Activated naive CD4-positive, alpha-beta T cell treated with anti-CD3 and anti-CD28 coated beads, Interleukin-2, amount 50 U/mL, for 24 hours (primary cell): Measurements from ENCODE around the gene STARD7.

Experiments
- H3K27ac Mint-ChIP-seq: one replicate; pipeline ENCODE4 v1.8.0; 2021; ENCODE audit warnings: mild to moderate bottlenecking, mixed read lengths
- H3K27me3 Mint-ChIP-seq: one replicate; pipeline ENCODE4 v1.8.0; 2021; ENCODE audit warnings: mixed read lengths
- H3K36me3 Mint-ChIP-seq: one replicate; pipeline ENCODE4 v1.8.0; 2021; ENCODE audit warnings: mixed read lengths
- H3K4me1 Mint-ChIP-seq: one replicate; pipeline ENCODE4 v1.8.0; 2021; ENCODE audit warnings: mixed read lengths
- H3K4me3 Mint-ChIP-seq: one replicate; pipeline ENCODE4 v1.8.0; 2021; ENCODE audit warnings: mild to moderate bottlenecking, mixed read lengths
- H3K9me3 Mint-ChIP-seq: one replicate; pipeline ENCODE4 v1.8.0; 2021; ENCODE audit warnings: mixed read lengths

Gene STARD7

DNA sequence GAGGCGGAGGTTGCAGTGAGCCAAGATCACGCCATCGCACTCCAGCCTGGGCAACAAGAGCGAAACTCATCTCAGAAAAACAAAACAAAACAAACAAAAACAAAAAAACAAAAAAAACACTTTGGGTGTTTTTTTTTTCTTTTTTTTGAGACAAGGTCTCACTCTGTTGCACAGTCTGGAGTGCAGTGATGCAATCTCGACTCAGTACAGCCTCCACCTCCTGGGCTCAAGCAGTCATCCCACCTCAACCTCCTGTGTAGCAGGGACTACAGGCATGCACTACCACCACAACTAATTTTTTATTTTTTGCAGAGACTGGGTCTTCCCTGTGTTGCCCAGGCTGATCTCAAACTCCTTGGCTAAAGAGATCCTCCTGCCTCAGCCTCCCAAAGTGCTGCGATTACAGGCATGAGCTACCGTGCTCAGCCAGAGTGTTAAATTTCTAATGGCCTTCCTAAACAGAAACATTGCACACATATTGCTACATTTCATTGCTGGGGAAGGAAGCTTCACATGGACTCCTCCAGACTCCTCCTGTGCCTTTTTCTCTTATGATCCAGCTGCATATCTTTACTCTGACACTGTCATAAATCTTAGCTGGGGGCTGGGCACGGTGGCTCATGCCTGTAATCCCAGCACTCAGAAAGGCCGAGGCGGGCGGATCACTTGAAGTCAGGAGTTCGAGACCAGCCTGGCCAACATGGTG is 19.7 kb downstream of the STARD7 start:
- H3K4me1 Mint-ChIP-seq, result peaks cover 11% of the 10 kb centered on the region
- no peaks in the 10 kb centered on the region for H3K27me3 Mint-ChIP-seq
- H3K27ac Mint-ChIP-seq, result no peak overlapping the region
- no peaks in the 10 kb centered on the region for H3K9me3 Mint-ChIP-seq
- peaks cover 10% of the 10 kb centered on the region for H3K36me3 Mint-ChIP-seq
- H3K4me3 Mint-ChIP-seq, result no peak overlapping the region

DNA sequence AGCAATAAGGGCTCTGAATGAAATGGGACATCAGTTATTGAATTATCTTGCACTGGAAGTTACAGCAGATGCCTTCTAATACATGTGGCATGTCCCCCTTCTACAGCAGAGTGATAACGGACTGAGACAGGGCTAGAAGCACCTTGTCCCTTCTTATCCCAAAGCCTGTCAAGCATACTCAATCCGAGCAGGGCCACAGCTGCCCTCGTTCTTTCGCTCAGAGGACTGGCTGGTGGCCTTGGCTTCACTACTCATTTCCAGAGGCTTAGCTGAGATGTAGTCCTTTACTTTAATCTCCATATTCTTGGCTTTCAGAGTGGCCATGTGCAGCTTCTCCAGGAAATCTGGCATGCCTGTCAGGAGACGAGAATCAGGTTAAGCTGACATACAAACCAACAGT is 22.1 kb downstream of the STARD7 start:
- peaks cover 3% of the 10 kb centered on the region for H3K4me1 Mint-ChIP-seq

DNA sequence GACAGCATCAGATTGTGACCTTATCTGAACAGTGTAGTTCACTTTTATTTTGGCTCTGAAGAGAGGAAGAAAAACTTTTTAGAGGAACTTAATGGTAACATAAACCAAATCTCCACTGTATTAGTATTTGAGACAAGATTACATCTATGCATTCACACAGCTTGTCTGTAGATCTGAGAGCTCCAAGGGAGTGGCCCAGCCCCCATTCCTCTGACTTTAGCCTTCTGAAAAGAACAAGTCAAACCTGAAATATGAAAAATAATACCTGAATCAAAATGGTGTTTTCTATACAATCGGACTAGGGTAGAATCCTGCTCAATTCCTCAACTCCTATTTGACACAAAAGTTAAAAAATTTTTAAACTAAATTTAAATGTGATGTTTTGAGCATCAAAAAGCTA is 23.1 kb downstream of the STARD7 start:
- Mint-ChIP-seq H3K27ac (no peak overlapping the region), H3K9me3 (no peaks in the 10 kb centered on the region)

More for the DNA sequence above, 22.1 kb downstream of the STARD7 start:
- Mint-ChIP-seq H3K27ac (no peak overlapping the region), H3K4me3 (no peak overlapping the region), H3K27me3 (no peaks in the 10 kb centered on the region), H3K36me3 (peaks cover 8% of the 10 kb centered on the region), H3K9me3 (no peaks in the 10 kb centered on the region)

DNA sequence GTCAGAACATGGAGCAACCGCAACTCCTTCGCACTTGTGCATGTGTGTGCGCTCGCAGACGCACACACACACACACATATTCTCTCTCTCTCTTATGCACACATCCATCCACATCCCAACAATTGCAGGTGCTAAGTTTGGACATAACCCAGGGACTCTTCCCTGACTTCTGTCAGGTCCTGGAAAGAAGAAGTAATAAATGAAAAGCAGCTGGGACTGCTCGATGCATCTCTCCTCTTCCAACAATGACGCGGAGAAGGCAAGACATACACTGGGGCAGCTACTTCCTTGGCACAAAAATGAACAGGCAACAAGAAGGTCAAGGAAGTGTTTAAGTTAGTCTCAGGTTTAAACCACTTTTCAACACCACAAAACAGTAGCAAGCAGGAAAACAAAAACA is 23.6 kb downstream of the STARD7 start:
- Mint-ChIP-seq H3K27me3 (no peaks in the 10 kb centered on the region), H3K27ac (no peak overlapping the region), H3K36me3 (peaks cover 8% of the 10 kb centered on the region), H3K9me3 (no peaks in the 10 kb centered on the region), H3K4me1 (peaks cover 10% of the 10 kb centered on the region), H3K4me3 (no peak overlapping the region)

More for the DNA sequence above, 23.1 kb downstream of the STARD7 start:
- H3K4me3 Mint-ChIP-seq, result no peak overlapping the region
- H3K36me3 Mint-ChIP-seq, result peaks cover 8% of the 10 kb centered on the region
- H3K27me3 Mint-ChIP-seq, result no peaks in the 10 kb centered on the region
- H3K4me1 Mint-ChIP-seq, result peaks cover 9% of the 10 kb centered on the region

DNA sequence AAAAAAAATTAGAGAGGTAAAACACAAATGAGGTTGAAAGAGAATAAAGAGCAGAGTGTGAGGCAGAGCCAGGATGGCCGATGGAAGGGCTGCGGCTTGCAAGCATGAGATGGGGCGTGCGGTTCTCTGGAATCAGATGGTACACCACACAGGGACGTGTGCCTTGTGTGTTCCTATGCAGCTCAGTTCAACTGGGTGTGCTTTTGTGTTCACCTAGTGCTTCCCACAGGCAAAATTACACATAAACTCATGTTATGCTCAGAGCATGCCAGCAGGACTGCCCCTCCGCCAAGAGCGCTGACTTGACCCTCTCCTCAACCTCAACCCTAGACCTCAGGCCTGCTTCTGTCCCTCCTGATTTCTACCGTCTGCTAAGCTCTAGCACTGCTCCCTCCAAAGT is 24.4 kb downstream of the STARD7 start:
- peaks cover 6% of the 10 kb centered on the region for H3K36me3 Mint-ChIP-seq
- peaks cover 14% of the 10 kb centered on the region for H3K4me1 Mint-ChIP-seq

DNA sequence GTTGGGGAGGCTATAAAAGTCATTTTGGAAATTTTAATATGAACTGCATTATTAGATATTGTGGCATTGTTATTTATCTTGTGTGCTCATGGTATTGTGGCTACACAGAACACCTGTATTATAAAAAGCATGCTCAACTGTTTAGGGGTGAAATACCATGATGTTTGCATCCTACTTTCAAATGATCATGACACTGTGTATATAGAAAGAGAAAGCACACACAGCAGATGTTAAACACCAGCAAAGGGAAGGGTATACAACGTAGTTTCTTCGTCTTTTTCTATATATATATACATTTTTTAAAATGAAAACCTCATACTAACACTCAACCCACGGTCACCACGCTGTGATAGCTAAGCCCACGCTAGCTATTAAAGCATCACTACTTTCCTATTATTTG is 27.1 kb downstream of the STARD7 start:
- Mint-ChIP-seq H3K4me1 (peaks cover 14% of the 10 kb centered on the region), H3K27ac (no peak overlapping the region), H3K27me3 (no peaks in the 10 kb centered on the region), H3K4me3 (no peak overlapping the region), H3K9me3 (no peaks in the 10 kb centered on the region), H3K36me3 (peaks cover 6% of the 10 kb centered on the region)

More for the DNA sequence above, 24.4 kb downstream of the STARD7 start:
- no peaks in the 10 kb centered on the region for H3K9me3 Mint-ChIP-seq
- H3K27ac Mint-ChIP-seq, result no peak overlapping the region
- no peaks in the 10 kb centered on the region for H3K27me3 Mint-ChIP-seq
- no peak overlapping the region for H3K4me3 Mint-ChIP-seq

DNA sequence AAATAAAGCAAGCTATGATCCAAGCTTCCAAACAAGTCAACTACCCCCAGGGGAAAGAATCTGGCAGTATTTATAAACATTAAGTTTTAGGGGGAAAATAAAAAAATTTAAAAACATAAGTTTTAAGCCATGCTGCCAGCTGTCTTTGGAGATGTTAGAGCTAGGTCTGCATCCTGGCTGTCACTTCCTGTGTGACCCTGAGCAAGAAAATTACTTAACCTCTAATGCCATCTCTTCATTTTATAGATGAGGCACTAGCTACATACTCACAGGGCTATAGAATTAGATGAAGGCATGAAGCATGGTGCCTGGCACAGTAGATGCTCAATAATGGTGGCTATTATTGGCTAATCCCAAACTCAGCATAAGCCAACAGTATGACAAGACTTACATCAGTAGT is 28.1 kb downstream of the STARD7 start:
- Mint-ChIP-seq H3K9me3 (no peaks in the 10 kb centered on the region), H3K4me3 (no peak overlapping the region), H3K27ac (no peak overlapping the region)

DNA sequence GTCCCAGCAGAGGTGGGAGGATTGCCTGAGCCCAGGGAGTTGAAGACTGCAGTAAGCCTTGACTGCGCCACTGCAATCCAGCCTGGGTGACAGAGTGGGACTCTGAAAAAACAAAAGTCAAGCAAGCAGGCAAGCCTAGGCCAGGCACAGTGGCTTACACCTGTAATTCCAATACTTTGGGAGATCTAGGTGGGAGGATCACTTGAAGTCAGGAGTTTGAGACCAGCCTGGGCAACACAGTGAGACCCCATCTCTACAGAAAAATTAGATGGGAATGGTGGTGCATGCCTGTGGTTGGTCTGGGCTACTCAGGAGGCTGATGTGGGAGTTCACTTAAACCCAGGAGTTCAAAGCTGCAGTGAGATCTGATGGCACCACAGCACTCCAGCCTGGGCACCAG is 28.6 kb downstream of the STARD7 start:
- peaks cover 14% of the 10 kb centered on the region for H3K4me1 Mint-ChIP-seq
- peaks cover 4% of the 10 kb centered on the region for H3K36me3 Mint-ChIP-seq
- H3K27me3 Mint-ChIP-seq, result no peaks in the 10 kb centered on the region
- no peak overlapping the region for H3K4me3 Mint-ChIP-seq
- H3K27ac Mint-ChIP-seq, result no peak overlapping the region
- H3K9me3 Mint-ChIP-seq, result no peaks in the 10 kb centered on the region

More for the DNA sequence above, 28.1 kb downstream of the STARD7 start:
- H3K4me1 Mint-ChIP-seq, result peaks cover 14% of the 10 kb centered on the region
- H3K36me3 Mint-ChIP-seq, result peaks cover 6% of the 10 kb centered on the region
- no peaks in the 10 kb centered on the region for H3K27me3 Mint-ChIP-seq

DNA sequence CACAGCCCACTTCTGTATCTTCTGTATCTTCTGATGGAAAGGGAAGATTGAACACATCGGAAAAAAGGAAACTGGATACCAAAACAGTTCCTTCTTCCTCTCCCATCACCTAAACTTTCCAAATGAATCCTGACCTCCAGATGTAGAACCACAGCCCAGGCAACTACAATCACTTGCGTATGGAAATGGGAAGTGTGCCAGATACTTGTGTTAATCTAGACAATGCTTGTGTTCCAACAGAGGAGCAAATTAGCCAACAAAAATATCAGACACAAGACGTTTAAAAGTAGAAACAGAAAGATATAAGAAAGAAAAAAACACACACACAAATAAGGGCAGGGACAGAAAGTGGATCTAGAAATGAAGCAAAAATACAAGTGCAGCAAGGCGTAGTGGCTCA is 32.0 kb downstream of the STARD7 start:
- Mint-ChIP-seq H3K36me3 (no peaks in the 10 kb centered on the region), H3K4me1 (peaks cover 32% of the 10 kb centered on the region), H3K27me3 (no peaks in the 10 kb centered on the region), H3K27ac (no peak overlapping the region), H3K9me3 (no peaks in the 10 kb centered on the region), H3K4me3 (no peak overlapping the region)

DNA sequence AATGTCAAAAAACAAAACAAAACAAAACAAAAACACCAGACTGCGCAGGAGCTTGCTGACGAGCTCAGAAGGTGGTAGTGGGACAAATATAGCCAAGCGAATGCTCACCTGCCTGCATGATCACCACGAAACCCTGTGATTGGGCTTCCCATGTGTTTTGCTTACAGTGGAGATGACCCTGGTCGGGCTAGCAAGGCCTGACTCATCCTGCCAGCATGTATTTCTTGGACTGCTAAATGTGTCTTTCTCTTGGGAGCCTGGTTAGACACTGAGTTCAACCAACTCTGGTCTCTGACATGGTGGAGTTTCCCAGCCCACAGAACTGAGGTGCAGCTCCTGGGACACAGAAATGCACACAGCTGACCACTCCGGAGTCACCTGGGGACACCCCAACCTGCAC is 32.7 kb downstream of the STARD7 start:
- Mint-ChIP-seq H3K4me3 (no peak overlapping the region), H3K27ac (no peak overlapping the region), H3K9me3 (no peaks in the 10 kb centered on the region), H3K36me3 (no peaks in the 10 kb centered on the region), H3K27me3 (no peaks in the 10 kb centered on the region), H3K4me1 (peaks cover 31% of the 10 kb centered on the region)

DNA sequence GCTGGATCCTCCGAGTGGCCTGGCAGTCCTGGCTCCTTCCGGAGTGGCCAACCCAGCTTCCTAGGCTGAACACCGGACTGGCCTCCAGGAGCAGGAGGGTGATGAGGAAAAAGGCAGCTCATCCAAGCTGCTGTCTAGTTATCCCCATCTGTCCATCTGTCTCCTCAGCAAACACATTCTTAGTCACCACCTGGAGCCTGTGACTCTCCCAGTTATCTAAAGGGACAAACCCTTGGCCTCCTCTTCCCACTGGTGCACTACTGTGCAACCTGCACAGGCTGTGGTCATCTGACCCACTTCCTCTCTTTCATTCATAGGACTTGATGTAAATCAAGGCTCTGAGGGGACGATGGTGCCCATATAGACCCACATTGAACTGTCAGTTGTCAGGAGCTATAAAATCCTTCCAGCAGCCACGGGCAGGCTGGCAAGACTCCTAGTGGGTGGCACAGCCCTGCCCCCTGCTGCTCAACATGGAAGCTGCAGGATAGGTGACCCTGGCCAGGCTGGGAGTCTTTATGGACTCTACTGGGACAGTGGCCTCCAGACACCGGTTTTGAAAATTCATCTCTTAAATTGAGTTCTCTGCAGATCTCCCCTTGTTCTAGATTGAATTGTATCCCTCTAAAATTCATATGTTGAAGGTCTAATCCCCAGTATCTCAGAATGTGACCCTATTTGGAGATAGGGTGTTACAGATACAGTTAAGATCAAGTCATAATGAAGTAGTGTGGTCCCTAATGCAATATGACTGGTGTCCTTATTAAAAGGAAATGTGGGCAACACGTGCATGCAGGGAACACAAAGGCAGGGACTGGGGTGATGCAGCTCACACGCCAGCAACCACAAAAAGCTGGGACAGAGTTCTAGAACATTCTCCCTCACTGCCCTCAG is 34.1 kb downstream of the STARD7 start:
- H3K27ac Mint-ChIP-seq, result peak overlapping the region; percentile 90
- no peaks in the 10 kb centered on the region for H3K27me3 Mint-ChIP-seq
- peaks cover 27% of the 10 kb centered on the region for H3K4me1 Mint-ChIP-seq
- H3K36me3 Mint-ChIP-seq, result no peaks in the 10 kb centered on the region
- no peaks in the 10 kb centered on the region for H3K9me3 Mint-ChIP-seq
- H3K4me3 Mint-ChIP-seq, result peak overlapping the region; percentile 77

DNA sequence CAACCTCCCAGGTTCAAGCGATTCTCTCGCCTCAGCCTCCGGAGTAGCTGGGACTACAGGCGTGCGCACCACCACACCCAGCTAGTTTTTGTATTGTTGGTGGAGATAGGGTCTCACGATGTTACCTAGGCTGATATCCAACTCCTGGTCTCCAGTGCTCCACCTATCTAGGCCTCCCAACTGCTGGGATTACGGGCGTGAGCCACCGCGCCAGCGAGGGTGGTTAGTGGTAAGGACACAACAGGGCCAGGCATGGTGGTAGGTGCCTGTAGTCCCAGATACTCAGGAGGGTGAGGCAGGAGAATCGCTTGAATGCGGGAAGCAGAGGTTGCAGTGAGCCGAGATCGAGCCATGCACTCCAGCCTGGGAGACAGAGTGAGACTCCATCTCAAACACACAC is 36.8 kb downstream of the STARD7 start:
- Mint-ChIP-seq H3K36me3 (no peaks in the 10 kb centered on the region), H3K9me3 (no peaks in the 10 kb centered on the region), H3K4me1 (peaks cover 47% of the 10 kb centered on the region), H3K4me3 (no peak overlapping the region), H3K27ac (no peak overlapping the region), H3K27me3 (no peaks in the 10 kb centered on the region)

DNA sequence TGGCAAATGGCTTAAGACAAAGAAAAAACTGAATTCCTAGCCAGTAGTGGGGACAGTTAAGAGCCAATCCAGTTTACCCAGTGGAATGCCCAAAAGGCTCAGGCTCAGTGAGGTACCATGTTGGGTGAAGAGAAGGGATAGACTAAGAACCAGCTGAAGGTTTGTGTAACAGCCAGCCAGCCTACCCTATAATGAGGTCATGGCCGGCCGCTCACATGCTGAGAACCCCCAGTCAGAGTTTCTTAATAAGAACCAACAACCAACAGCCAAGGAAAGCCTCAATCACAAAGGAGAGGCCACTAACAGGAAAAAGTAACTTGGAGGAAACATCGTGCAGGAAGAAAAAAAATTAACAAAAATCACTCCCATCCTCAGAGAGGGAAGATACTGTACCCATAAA is 38.0 kb downstream of the STARD7 start:
- Mint-ChIP-seq H3K36me3 (no peaks in the 10 kb centered on the region), H3K27ac (no peak overlapping the region), H3K4me3 (peak overlapping the region; percentile 17), H3K9me3 (no peaks in the 10 kb centered on the region), H3K4me1 (peaks cover 53% of the 10 kb centered on the region), H3K27me3 (no peaks in the 10 kb centered on the region)

DNA sequence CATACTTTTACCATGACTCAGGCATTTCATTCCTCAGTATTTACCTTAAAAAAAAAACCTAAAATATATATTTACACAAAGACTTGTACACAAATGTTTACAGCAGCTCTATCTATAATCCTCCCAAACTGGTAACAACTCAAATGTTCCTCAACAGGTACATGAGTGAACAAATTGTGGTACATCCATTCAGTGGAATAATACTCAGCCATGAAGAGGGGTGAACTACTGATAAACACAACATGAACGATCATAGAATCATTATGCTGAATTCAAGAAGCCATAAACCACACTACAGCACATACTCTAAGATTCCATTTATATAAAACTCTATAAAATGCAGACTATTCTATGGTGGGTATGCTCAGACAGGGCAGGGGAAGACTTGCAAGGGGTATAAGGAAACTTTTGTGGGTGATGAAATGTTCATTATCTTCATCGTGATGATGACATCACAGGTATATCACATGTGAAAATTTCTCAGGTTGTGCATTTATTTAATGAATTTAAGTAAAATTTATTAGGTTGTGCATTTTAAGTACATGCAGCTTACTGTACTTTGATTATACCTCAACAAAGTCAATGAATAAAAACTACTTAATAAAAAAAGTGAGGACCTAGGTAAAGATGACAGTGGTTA is 38.6 kb downstream of the STARD7 start:
- Mint-ChIP-seq H3K36me3 (no peaks in the 10 kb centered on the region), H3K27ac (no peak overlapping the region), H3K4me3 (no peak overlapping the region), H3K4me1 (peaks cover 56% of the 10 kb centered on the region), H3K27me3 (no peaks in the 10 kb centered on the region), H3K9me3 (no peaks in the 10 kb centered on the region)

DNA sequence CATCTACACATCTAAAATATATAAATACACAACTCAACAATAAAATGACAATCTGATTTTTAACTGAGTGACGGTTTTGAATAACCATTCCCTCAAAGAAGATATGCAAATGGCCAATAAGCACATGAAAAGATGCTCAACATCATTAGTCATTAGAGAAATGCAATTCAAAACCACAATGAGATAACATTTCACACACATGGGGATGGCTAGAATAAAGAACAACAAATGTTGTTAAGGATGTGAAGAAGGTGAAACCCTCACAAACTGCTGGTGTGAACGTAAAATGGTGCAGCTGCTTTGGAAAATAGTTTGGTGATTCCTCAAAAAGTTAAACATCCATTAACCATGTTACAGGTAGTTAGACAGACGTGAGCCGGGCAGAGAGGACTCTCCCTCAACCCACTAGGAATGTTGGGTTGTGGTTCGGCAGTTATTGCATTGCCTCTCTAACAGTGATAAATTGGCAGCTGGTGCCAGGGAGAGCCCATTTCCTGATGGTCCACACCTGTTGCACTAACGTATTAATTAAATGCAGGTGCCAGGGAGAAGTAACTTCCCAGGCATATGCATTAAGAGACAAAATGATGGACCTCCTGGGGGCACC is 41.1 kb downstream of the STARD7 start:
- Mint-ChIP-seq H3K27ac (peak overlapping the region; percentile 26), H3K27me3 (no peaks in the 10 kb centered on the region), H3K4me1 (peaks cover 64% of the 10 kb centered on the region), H3K9me3 (no peaks in the 10 kb centered on the region), H3K36me3 (no peaks in the 10 kb centered on the region), H3K4me3 (no peak overlapping the region)
